GM23338 (cell line): Measurements from ENCODE around the gene GJA3. TPM values are rescaled to one million over a fixed set of nuclear protein-coding genes. Genes with fewer than 3 reads are reported as not detected.

Experiments
- ATAC-seq: fragments of 200-7000 bp; cut with Tn5 transposase; 3 replicates; pipeline ENCODE4 v1.9.1; 2020
- DNase-seq: peaks from one replicate; pipeline ENCODE4 v3.0.0-alpha.2; 2015; ENCODE audit warnings: low spot score
- H2AFZ ChIP-seq: fragments of 200-600 bp; sonication (generic); 2 replicates; pipeline ENCODE4 v1.8.0; 2016; ENCODE audit warnings: antibody characterized with exemption, mild to moderate bottlenecking, moderate library complexity
- H3F3A ChIP-seq: fragments of 200-600 bp; sonication (generic); replicated peaks from 2 replicates; pipeline ENCODE4 v1.8.0; 2017; ENCODE audit warnings: antibody characterized with exemption, mixed run types, low read depth
- H3K27ac ChIP-seq: fragments of 200-600 bp; sonication (generic); 2 replicates; pipeline ENCODE4 v1.6.1; 2016; ENCODE audit warnings: low read depth
- H3K27me3 ChIP-seq: fragments of 200-600 bp; sonication (generic); 2 replicates; pipeline ENCODE4 v1.8.0; 2016; ENCODE audit warnings: mild to moderate bottlenecking, mixed run types, moderate library complexity; ENCODE audit not compliant: insufficient read depth
- H3K36me3 ChIP-seq: fragments of 200-600 bp; sonication (generic); 2 replicates; pipeline ENCODE4 v1.8.0; 2016; ENCODE audit warnings: mild to moderate bottlenecking; ENCODE audit not compliant: insufficient read depth
- H3K4me1 ChIP-seq: fragments of 200-600 bp; sonication (generic); 2 replicates; pipeline ENCODE4 v1.8.0; 2016; ENCODE audit warnings: mild to moderate bottlenecking, moderate library complexity; ENCODE audit not compliant: insufficient read depth
- H3K4me2 ChIP-seq: fragments of 200-600 bp; sonication (generic); 2 replicates; pipeline ENCODE4 v1.7.1; 2017; ENCODE audit warnings: mixed run types
- H3K4me3 ChIP-seq: fragments of 200-600 bp; sonication (generic); 2 replicates; pipeline ENCODE4 v1.6.1; 2016; ENCODE audit warnings: mixed run types
- H3K79me2 ChIP-seq: fragments of 200-600 bp; sonication (generic); replicated peaks from 2 replicates; pipeline ENCODE4 v1.8.0; 2017; ENCODE audit warnings: mild to moderate bottlenecking; ENCODE audit not compliant: insufficient read depth
- H3K9me2 ChIP-seq: fragments of 200-600 bp; sonication (generic); 2 replicates; pipeline ENCODE4 v1.8.0; 2017; ENCODE audit not compliant: insufficient read depth
- H4K20me1 ChIP-seq: fragments of 200-600 bp; sonication (generic); replicated peaks from 2 replicates; pipeline ENCODE4 v1.8.0; 2017; ENCODE audit warnings: mild to moderate bottlenecking; ENCODE audit not compliant: insufficient read depth
- H3K27ac Mint-ChIP-seq: 2 replicates; pipeline ENCODE4 v1.8.0; 2020; ENCODE audit warnings: inconsistent platforms, mild to moderate bottlenecking, moderate library complexity, mixed read lengths
- H3K27me3 Mint-ChIP-seq: 3 replicates; pipeline ENCODE4 v1.8.0; 2022; ENCODE audit warnings: low read depth, mild to moderate bottlenecking, moderate library complexity, mixed read lengths, inconsistent platforms; ENCODE audit not compliant: insufficient read depth, poor library complexity
- H3K36me3 Mint-ChIP-seq: 3 replicates; pipeline ENCODE4 v1.8.0; 2021; ENCODE audit warnings: low read depth, mild to moderate bottlenecking, inconsistent platforms, moderate library complexity, mixed read lengths
- H3K4me1 Mint-ChIP-seq: 3 replicates; pipeline ENCODE4 v1.8.0; 2020; ENCODE audit warnings: mild to moderate bottlenecking, inconsistent platforms, mixed read lengths
- H3K4me3 Mint-ChIP-seq: 3 replicates; pipeline ENCODE4 v1.8.0; 2021; ENCODE audit warnings: moderate library complexity, mild to moderate bottlenecking, inconsistent platforms, mixed read lengths
- H3K9me3 Mint-ChIP-seq: 3 replicates; pipeline ENCODE4 v1.8.0; 2020; ENCODE audit warnings: moderate library complexity, mild to moderate bottlenecking, inconsistent platforms, mixed read lengths
- CREB1 ChIP-seq: fragments of 250-450 bp; sonication (Bioruptor Pico); IDR thresholded peaks from 2 replicates; pipeline ENCODE4 v1.5.0; 2020; ENCODE audit warnings: low read depth, mild to moderate bottlenecking, moderate library complexity
- JUNB ChIP-seq: IDR thresholded peaks from one replicate; pipeline ENCODE4 v1.6.1; 2016; ENCODE audit warnings: antibody characterized with exemption; ENCODE audit not compliant: unreplicated experiment
- POLR2AphosphoS5 ChIP-seq: IDR thresholded peaks from 2 replicates; pipeline ENCODE4 v1.6.1; 2016; ENCODE audit warnings: antibody characterized with exemption, low read depth
- STAT1 ChIP-seq: IDR thresholded peaks from one replicate; pipeline ENCODE4 v1.6.1; 2016; ENCODE audit warnings: antibody characterized with exemption; ENCODE audit not compliant: unreplicated experiment
- ZNF114 ChIP-seq: fragments of 250-450 bp; sonication (Bioruptor Pico); IDR thresholded peaks from 2 replicates; pipeline ENCODE4 v1.5.0; 2020; ENCODE audit warnings: mild to moderate bottlenecking, moderate library complexity
- ZNF331 ChIP-seq: fragments of 250-450 bp; sonication (Bioruptor Pico); IDR thresholded peaks from 2 replicates; pipeline ENCODE4 v1.5.0; 2020; ENCODE audit warnings: low read depth, mild to moderate bottlenecking, moderate library complexity
- ZNF462 ChIP-seq: fragments of 250-450 bp; sonication (Bioruptor Pico); IDR thresholded peaks from 2 replicates; pipeline ENCODE4 v1.5.0; 2020; ENCODE audit warnings: mild to moderate bottlenecking, moderate library complexity
- polyA plus RNA-seq: library from polyadenylated mRNA; unstranded; fragments of >200 nt; fragmentation: Nextera tagmentation; extraction: Ambion mirVana; gene quantifications from 2 replicates; pipeline ENCODE4 v1.2.1, GENCODE V29; 2016
- total RNA-seq: library from RNA; depleted of rRNA; stranded (reverse); fragments of >200 nt; shearing (Covaris generic); gene quantifications from 2 replicates; pipeline ENCODE4 v1.2.3, GENCODE V29; 2014
- TF ChIP-seq, protein P1 (sequence below): IDR thresholded peaks from one replicate; pipeline ENCODE4 v1.6.1; 2018; ENCODE audit warnings: antibody characterized with exemption; ENCODE audit not compliant: unreplicated experiment

The GJA3 gene
- total and polyA plus RNA-seq, 2 experiments from 2014 or later: 0.17 to 0.23 TPM

- TF ChIP-seq ZNF462 (CRISPR knock-in tag): no peak
Observed at GRCh38 chr13:20126541-20127261, 34.2 kb downstream of the GJA3 start (continued).

- Histone ChIP-seq H3K9me2 (no peaks in the 10 kb centered on the region), H3K4me3 (no peak overlapping the region), H3K36me3 (no peaks in the 10 kb centered on the region), H3K4me1 (peaks cover 16% of the 10 kb centered on the region), H2AFZ (peak overlapping the region; percentile 24; the same call in 1 of the 2 replicates), H3K4me2 (no peak overlapping the region), H3K27me3 (peaks cover 37% of the 10 kb centered on the region), H3K79me2 (no peaks in the 10 kb centered on the region), H4K20me1 (no peaks in the 10 kb centered on the region), H3K27ac (no peak overlapping the region), H3F3A (0 out of 2 replicates have a peak, but pooled peaks cover 5% of the 10 kb centered on the region)
- Mint-ChIP-seq H3K4me1 (peaks cover 6% of the 10 kb centered on the region), H3K4me3 (no peak overlapping the region), H3K36me3 (no peaks in the 10 kb centered on the region), H3K27ac (no peak overlapping the region), H3K27me3 (peaks cover 11% of the 10 kb centered on the region), H3K9me3 (no peaks in the 10 kb centered on the region)
- no peak for DNase-seq
- no peak for ATAC-seq
- no peak for TF ChIP-seq ZNF331 (CRISPR knock-in tag)
- no peak for TF ChIP-seq ZNF114 (CRISPR knock-in tag)
- TF ChIP-seq STAT1: no peak
- no peak for TF ChIP-seq CREB1
- no peak for TF ChIP-seq POLR2AphosphoS5
- TF ChIP-seq, protein P1, sequence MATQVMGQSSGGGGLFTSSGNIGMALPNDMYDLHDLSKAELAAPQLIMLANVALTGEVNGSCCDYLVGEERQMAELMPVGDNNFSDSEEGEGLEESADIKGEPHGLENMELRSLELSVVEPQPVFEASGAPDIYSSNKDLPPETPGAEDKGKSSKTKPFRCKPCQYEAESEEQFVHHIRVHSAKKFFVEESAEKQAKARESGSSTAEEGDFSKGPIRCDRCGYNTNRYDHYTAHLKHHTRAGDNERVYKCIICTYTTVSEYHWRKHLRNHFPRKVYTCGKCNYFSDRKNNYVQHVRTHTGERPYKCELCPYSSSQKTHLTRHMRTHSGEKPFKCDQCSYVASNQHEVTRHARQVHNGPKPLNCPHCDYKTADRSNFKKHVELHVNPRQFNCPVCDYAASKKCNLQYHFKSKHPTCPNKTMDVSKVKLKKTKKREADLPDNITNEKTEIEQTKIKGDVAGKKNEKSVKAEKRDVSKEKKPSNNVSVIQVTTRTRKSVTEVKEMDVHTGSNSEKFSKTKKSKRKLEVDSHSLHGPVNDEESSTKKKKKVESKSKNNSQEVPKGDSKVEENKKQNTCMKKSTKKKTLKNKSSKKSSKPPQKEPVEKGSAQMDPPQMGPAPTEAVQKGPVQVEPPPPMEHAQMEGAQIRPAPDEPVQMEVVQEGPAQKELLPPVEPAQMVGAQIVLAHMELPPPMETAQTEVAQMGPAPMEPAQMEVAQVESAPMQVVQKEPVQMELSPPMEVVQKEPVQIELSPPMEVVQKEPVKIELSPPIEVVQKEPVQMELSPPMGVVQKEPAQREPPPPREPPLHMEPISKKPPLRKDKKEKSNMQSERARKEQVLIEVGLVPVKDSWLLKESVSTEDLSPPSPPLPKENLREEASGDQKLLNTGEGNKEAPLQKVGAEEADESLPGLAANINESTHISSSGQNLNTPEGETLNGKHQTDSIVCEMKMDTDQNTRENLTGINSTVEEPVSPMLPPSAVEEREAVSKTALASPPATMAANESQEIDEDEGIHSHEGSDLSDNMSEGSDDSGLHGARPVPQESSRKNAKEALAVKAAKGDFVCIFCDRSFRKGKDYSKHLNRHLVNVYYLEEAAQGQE: no peak
- no peak for TF ChIP-seq JUNB
Observed at GRCh38 chr13:20125783-20126165, 35.1 kb downstream of the GJA3 start.
